Bronchial epithelial cell (primary cell): ENCODE results near the gene LRRC75A. TPM values are rescaled to one million over a fixed set of nuclear protein-coding genes. Genes with fewer than 3 reads are reported as not detected.

Experiments
- DNase-seq: peaks from one replicate; pipeline ENCODE4 v3.0.0-alpha.2; 2010; ENCODE audit warnings: low read depth
- FAIRE-seq: peaks from 2 replicates; lab custom pipeline; 2011; peaks lifted over from hg19 to GRCh38; lab: Jason Lieb, UNC
- H3K27me3 ChIP-seq: 2 replicates; pipeline ENCODE4 v1.5.1; 2011; ENCODE audit warnings: low read length; ENCODE audit not compliant: control insufficient read depth, insufficient read depth
- H3K36me3 ChIP-seq: 2 replicates; pipeline ENCODE4 v1.5.1; 2011; ENCODE audit warnings: low read length; ENCODE audit not compliant: control insufficient read depth, insufficient read depth
- H3K4me3 ChIP-seq: 2 replicates; pipeline ENCODE4 v1.5.1; 2011; ENCODE audit warnings: mild to moderate bottlenecking, low read depth, low read length, control low read depth
- total RNA-seq: library from RNA; depleted of rRNA; stranded (reverse); fragments of >200 nt; gene quantifications from 2 replicates; pipeline ENCODE4 v1.2.1, GENCODE V29; 2014
- TF ChIP-seq, protein P1 (sequence below): IDR thresholded peaks from 2 replicates; pipeline ENCODE4 v1.5.1; 2011; ENCODE audit warnings: mild to moderate bottlenecking, moderate library complexity, low read length, control low read depth, inconsistent platforms; ENCODE audit not compliant: insufficient read depth, severe bottlenecking

Gene LRRC75A
- total RNA-seq, 1 donor from 2014 or later, result not detected

DNA sequence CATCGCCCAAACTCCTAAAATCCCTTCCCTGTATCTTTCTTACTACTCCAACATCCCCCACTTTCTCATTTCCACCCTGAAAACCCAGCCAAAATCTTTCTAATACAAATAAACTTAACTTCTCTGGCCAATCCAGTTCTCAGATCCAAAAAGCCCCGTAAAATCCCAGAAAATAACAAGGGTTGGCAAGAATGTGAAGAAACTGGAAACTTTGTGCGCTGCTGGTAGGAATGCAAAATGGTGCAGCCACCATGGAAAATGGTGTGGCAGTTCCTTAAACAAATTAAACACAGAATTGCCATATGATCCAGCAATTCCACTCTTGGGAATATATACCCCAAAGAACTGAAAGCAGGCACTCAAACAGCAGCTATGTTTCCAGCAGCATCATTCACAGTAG is 24.1 kb downstream of the LRRC75A start:
- Histone ChIP-seq H3K27me3 (peaks cover 3% of the 10 kb centered on the region), H3K4me3 (no peak overlapping the region), H3K36me3 (no peaks in the 10 kb centered on the region)
- TF ChIP-seq, protein P1, sequence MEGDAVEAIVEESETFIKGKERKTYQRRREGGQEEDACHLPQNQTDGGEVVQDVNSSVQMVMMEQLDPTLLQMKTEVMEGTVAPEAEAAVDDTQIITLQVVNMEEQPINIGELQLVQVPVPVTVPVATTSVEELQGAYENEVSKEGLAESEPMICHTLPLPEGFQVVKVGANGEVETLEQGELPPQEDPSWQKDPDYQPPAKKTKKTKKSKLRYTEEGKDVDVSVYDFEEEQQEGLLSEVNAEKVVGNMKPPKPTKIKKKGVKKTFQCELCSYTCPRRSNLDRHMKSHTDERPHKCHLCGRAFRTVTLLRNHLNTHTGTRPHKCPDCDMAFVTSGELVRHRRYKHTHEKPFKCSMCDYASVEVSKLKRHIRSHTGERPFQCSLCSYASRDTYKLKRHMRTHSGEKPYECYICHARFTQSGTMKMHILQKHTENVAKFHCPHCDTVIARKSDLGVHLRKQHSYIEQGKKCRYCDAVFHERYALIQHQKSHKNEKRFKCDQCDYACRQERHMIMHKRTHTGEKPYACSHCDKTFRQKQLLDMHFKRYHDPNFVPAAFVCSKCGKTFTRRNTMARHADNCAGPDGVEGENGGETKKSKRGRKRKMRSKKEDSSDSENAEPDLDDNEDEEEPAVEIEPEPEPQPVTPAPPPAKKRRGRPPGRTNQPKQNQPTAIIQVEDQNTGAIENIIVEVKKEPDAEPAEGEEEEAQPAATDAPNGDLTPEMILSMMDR, result no peak
- DNase-seq (no peak), FAIRE-seq (no peak)

DNA sequence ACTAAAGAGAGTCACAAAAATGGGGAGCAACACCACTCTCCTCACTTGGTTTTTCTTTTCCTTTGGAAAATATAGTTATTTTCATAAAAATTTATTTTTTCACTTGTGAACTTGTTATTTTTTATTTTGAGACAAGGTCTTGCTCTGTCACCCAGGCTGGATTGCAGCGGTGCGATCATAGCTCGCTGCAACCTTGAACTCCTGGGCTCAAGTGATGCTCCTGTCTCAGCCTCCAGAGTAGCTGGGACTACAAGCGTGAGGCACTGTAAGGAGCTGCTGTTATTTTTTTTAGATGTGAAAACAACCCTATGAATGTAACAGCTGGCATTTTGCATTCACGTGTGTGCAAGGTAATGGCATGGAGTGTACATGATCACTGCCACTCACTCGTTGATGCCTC is 24.9 kb downstream of the LRRC75A start:
- TF ChIP-seq, protein P1, result no peak
- H3K36me3 ChIP-seq, result peaks cover under 1% of the 10 kb centered on the region
- DNase-seq, result no peak
- no peak overlapping the region for H3K4me3 ChIP-seq
- peaks cover 2% of the 10 kb centered on the region for H3K27me3 ChIP-seq
- no peak for FAIRE-seq

DNA sequence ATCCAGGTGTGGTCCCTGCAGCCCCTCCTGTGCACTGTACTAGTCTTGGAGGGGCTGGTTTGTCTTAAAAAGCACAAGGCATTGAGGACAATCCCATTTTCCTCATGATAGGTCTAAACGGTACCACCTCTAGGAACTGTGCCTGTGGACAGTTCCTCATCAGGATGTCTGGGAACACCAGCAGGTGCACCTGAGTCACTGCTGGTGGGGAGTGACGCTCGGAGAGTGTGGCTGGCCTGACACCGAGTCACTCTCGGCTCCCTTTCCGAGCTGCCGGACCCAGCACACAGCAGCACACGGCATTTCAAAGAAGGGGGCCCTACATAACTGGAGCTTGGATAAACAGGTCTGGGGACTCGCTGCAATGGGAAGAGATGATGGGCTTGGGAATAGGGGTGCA is 25.6 kb downstream of the LRRC75A start:
- DNase-seq, result no peak
- peaks cover 2% of the 10 kb centered on the region for H3K36me3 ChIP-seq
- TF ChIP-seq, protein P1, result no peak
- H3K27me3 ChIP-seq, result peaks cover 2% of the 10 kb centered on the region
- no peak overlapping the region for H3K4me3 ChIP-seq
- FAIRE-seq, result no peak

DNA sequence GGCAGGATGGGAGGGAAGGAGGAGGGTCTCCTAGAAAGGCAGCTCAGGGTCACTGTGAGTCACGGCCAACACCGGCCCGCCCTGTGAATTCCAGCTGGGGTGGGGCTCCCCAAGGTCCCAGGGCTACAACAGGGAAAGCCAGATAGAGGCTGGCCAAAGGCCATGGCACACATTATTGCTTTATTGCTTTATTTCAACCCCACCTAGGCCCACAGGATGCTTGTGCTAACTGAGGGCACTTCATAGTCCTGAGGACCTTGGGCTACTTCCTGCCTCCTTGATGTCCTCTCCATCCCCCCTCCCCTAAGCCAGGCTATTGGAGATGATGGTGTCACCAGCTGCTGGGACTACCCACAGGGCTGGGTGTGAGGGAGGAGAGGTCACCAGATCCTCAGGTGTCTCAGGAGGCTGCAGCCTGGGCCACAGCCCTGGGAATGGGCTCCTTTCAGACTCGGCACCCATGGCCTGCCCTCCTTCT is 26.1 kb downstream of the LRRC75A start:
- no peak for FAIRE-seq
- H3K36me3 ChIP-seq, result peaks cover 4% of the 10 kb centered on the region
- TF ChIP-seq, protein P1, result no peak
- no peak overlapping the region for H3K4me3 ChIP-seq
- peaks cover 2% of the 10 kb centered on the region for H3K27me3 ChIP-seq
- no peak for DNase-seq

DNA sequence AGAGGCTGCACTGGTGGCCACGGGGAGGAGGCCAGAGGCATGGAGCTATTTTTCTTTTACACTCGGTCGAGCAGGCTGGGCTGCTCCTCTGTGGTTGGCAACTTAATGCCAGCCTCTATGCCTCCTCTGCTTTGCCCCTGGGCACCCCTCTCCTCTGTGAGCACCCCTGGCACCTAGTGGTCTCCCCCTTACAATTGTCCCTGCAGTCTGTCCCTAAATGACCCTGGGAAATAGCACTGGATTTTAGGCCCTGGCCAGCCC is 27.0 kb downstream of the LRRC75A start:
- FAIRE-seq, result no peak
- H3K36me3 ChIP-seq, result peaks cover 4% of the 10 kb centered on the region
- no peak overlapping the region for H3K4me3 ChIP-seq
- DNase-seq, result no peak
- TF ChIP-seq, protein P1, result no peak
- peaks cover 2% of the 10 kb centered on the region for H3K27me3 ChIP-seq

DNA sequence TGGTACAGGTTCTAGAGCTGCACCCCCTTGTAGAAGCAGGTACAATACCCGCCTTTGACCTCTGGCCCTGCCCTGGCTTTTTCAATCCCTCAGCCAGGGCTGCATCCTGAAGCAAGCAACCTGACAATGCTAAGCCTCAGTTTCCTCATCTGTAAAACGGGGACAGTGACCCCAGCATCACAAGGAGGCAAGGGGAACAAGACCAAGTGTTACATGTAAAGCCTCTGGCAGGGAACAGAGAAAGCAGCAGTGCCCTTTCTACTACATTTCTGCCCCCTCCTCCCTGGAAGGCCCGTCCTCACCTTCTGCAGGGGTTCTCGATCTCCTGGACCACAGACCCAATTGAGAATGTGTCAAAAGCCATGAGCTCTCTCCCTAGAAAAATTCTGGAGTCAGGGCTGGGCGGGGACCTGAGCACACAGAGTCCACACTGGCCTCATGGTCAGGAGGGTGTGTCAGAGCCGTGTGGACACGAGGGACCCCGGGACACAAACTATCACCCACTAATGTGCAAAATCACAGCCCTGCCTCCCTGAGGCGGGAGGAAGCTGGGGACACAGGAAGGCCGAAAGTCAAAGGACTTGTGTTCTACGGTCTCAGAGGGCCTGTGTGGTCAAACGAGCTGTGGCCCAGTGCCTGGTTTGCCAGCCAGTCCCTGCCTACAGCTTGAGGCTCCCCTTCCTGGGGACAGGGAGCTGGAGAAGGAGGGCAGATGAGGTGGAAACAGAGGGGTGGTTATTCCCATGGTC is 27.5 kb downstream of the LRRC75A start:
- H3K27me3 ChIP-seq, result no peaks in the 10 kb centered on the region
- FAIRE-seq (no peak), DNase-seq (no peak)
- H3K36me3 ChIP-seq, result peaks cover 4% of the 10 kb centered on the region
- H3K4me3 ChIP-seq, result no peak overlapping the region
- TF ChIP-seq, protein P1, result no peak
